Urothelium cell line (cell line): ENCODE data around the gene TSPAN17.
A peak's percentile ranks its signal among the peaks of the same experiment; 100 is the strongest.

Source experiments
- DNase-seq: peaks from one replicate; pipeline ENCODE4 v3.0.0; 2011; ENCODE audit warnings: low spot score, mixed read lengths
- FAIRE-seq: peaks from 2 replicates; lab custom pipeline; 2011; peaks lifted over from hg19 to GRCh38; lab: Jason Lieb, UNC

Gene TSPAN17

GRCh38 chr5:176639981-176640380 lies 7.3 kb upstream of the TSPAN17 start:
- FAIRE-seq (no peak), DNase-seq (no peak)

- no peak for FAIRE-seq
- no peak for DNase-seq
These were observed 6.7 kb upstream of the TSPAN17 start for GRCh38 chr5:176640616-176641015.

GRCh38 chr5:176642675-176643490 lies 4.4 kb upstream of the TSPAN17 start:
- FAIRE-seq = no peak
- DNase-seq = no peak

- DNase-seq = no peak
- no peak for FAIRE-seq
These were observed 3.6 kb upstream of the TSPAN17 start for GRCh38 chr5:176643491-176644219.

- FAIRE-seq (no peak), DNase-seq (no peak)
These were observed 3.0 kb upstream of the TSPAN17 start for GRCh38 chr5:176644294-176644693.

GRCh38 chr5:176644878-176645670 lies 2.2 kb upstream of the TSPAN17 start:
- no peak for FAIRE-seq
- DNase-seq = no peak

- no peak for DNase-seq
These were observed 1.1 kb upstream of the TSPAN17 start for GRCh38 chr5:176646049-176646706.

GRCh38 chr5:176646707-176647029 lies 616 bp upstream of the TSPAN17 start:
- FAIRE-seq = no peak
- DNase-seq = no peak

More at GRCh38 chr5:176646049-176646706, 1.1 kb upstream of the TSPAN17 start:
- FAIRE-seq = no peak

- FAIRE-seq (no peak), DNase-seq (peak; percentile 62)
These were observed 674 bp downstream of the TSPAN17 start for GRCh38 chr5:176647843-176648473.

- DNase-seq (no peak), FAIRE-seq (no peak)
These were observed 1.4 kb downstream of the TSPAN17 start for GRCh38 chr5:176648474-176649194.

- FAIRE-seq = no peak
- no peak for DNase-seq
These were observed 3.1 kb downstream of the TSPAN17 start for GRCh38 chr5:176650354-176650884.

GRCh38 chr5:176651472-176651980 lies 4.2 kb downstream of the TSPAN17 start:
- FAIRE-seq (no peak), DNase-seq (no peak)

GRCh38 chr5:176652136-176652535 lies 4.9 kb downstream of the TSPAN17 start:
- DNase-seq (no peak), FAIRE-seq (no peak)

- peak; percentile 90 for FAIRE-seq
- no peak for DNase-seq
These were observed 6.4 kb downstream of the TSPAN17 start for GRCh38 chr5:176653401-176654385.

- DNase-seq = no peak
- no peak for FAIRE-seq
These were observed 7.6 kb downstream of the TSPAN17 start for GRCh38 chr5:176654856-176655255.

GRCh38 chr5:176656467-176656990 lies 9.2 kb downstream of the TSPAN17 start:
- DNase-seq = no peak
- no peak for FAIRE-seq

- DNase-seq (peak; percentile 69), FAIRE-seq (no peak)
These were observed 10.8 kb downstream of the TSPAN17 start for GRCh38 chr5:176658007-176658599.
